ENCODE data around the gene EDIL3.

EDIL3 gene

GRCh38 chr5:84411832-84412605 is 27.3 kb upstream of the EDIL3 start:
- peak; percentile 56 for DNase-seq (ENCODE audit: low read depth)
- H3K4me3 ChIP-seq (ENCODE audit: control insufficient read depth, low read depth, low read length) = no peak overlapping the region
- TF ChIP-seq, protein P1, sequence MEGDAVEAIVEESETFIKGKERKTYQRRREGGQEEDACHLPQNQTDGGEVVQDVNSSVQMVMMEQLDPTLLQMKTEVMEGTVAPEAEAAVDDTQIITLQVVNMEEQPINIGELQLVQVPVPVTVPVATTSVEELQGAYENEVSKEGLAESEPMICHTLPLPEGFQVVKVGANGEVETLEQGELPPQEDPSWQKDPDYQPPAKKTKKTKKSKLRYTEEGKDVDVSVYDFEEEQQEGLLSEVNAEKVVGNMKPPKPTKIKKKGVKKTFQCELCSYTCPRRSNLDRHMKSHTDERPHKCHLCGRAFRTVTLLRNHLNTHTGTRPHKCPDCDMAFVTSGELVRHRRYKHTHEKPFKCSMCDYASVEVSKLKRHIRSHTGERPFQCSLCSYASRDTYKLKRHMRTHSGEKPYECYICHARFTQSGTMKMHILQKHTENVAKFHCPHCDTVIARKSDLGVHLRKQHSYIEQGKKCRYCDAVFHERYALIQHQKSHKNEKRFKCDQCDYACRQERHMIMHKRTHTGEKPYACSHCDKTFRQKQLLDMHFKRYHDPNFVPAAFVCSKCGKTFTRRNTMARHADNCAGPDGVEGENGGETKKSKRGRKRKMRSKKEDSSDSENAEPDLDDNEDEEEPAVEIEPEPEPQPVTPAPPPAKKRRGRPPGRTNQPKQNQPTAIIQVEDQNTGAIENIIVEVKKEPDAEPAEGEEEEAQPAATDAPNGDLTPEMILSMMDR (conservative IDR thresholded peaks at IDR 0.05; ENCODE audit: control insufficient read depth, insufficient read depth, low read depth, low read length) = no peak

DNA sequence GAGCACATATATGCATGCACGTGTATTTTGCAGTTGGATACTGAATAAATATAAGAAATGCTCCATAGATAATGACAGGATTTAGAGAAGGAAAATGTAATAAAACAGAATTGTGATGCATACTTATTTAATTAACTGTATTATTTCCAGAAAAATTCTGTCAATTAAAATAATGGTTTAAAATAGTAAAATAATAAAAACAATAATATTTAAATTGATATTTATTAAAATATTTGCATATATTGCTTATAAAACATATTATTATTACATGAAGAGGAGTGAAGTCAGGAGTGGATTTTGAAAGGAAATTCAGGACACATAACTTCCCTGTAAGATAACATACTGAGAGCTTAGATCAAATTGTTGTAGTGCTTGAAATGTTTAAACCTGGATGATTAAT is 21.4 kb upstream of the EDIL3 start:
- DNase-seq (ENCODE audit: low read depth) = no peak
- TF ChIP-seq, protein P1 (conservative IDR thresholded peaks at IDR 0.05; ENCODE audit: control insufficient read depth, insufficient read depth, low read depth, low read length) = no peak

DNA sequence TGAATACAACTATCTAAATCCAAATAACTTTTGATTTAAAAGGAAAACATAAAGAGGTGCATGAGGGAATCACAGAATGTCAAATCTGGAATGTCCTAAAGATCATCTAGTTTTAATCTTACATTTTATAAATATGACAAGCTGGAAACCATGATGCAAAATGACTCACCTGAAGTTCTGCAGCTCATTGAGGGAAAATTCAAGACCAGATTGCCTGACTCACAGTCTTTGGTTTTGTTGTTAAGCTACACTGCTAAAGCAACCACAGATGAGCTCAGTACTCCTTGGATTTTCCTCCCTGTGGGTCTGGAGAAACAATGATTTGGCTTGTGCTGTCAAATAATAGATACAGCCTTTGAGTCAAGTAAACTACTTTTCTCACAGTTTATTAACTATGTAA is 19.1 kb upstream of the EDIL3 start:
- H3K4me3 ChIP-seq (ENCODE audit: control insufficient read depth, low read depth, low read length) = no peak overlapping the region
- TF ChIP-seq, protein P1 (conservative IDR thresholded peaks at IDR 0.05; ENCODE audit: control insufficient read depth, insufficient read depth, low read depth, low read length) = no peak
- peak; percentile 93 for DNase-seq (ENCODE audit: low read depth)

More for the DNA sequence above, 21.4 kb upstream of the EDIL3 start:
- no peak overlapping the region for H3K4me3 ChIP-seq (ENCODE audit: control insufficient read depth, low read depth, low read length)

GRCh38 chr5:84397385-84397784 is 12.7 kb upstream of the EDIL3 start:
- TF ChIP-seq, protein P1 (conservative IDR thresholded peaks at IDR 0.05; ENCODE audit: control insufficient read depth, insufficient read depth, low read depth, low read length) = no peak
- H3K4me3 ChIP-seq (ENCODE audit: control insufficient read depth, low read depth, low read length) = no peak overlapping the region
- no peak for DNase-seq (ENCODE audit: low read depth)

DNA sequence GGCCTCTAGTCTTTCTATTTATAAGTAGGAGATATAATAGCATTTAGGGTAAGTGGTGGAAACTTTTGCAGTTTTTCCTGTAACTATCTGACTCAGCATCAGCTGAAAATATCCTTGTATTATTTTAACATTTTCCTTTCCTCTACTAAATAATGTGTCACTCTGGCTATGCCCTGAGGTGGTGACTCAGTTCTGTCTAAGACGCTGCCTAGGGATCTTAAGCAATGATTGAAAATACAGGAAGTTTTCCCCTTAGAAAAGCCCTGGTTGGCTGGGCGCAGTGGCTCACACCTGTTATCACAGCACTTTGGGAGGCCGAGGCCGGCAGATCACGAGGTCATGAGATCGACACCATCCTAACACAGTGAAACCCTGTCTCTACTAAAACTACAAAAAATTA is 9.3 kb upstream of the EDIL3 start:
- peak; percentile 84 for DNase-seq (ENCODE audit: low read depth)
- TF ChIP-seq, protein P1 (conservative IDR thresholded peaks at IDR 0.05; ENCODE audit: control insufficient read depth, insufficient read depth, low read depth, low read length) = no peak

DNA sequence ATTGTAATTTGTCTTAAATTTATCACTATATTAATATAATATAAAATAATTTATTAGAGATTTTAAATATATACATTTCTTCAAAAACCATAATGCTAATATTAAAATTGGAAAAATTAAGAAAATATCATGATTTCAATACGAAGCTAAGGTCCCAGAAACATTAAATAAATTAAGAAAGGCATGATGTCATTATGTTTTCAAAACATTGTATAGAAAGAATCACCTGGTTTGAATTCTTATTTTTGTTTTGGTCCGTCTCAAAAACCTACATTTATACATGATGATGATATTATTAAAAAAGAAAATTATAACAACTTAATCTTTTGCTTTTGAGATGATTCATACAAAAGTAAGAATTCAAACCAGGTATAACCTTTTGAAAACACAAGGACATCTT is 8.2 kb upstream of the EDIL3 start:
- TF ChIP-seq, protein P1 (conservative IDR thresholded peaks at IDR 0.05; ENCODE audit: control insufficient read depth, insufficient read depth, low read depth, low read length) = no peak
- DNase-seq (ENCODE audit: low read depth) = no peak
- no peak overlapping the region for H3K4me3 ChIP-seq (ENCODE audit: control insufficient read depth, low read depth, low read length)

More for the DNA sequence above, 9.3 kb upstream of the EDIL3 start:
- H3K4me3 ChIP-seq (ENCODE audit: control insufficient read depth, low read depth, low read length) = no peak overlapping the region
